HepG2 (cell line): ENCODE results near the gene CORO1C. TPM values are rescaled to one million over a fixed set of nuclear protein-coding genes. Genes with fewer than 3 reads are reported as not detected.
A peak's percentile ranks its signal among the peaks of the same experiment; 100 is the strongest.

Source experiments
- ATAC-seq: fragments of 200-7000 bp; cut with Tn5 transposase; 3 replicates; pipeline ENCODE4 v1.9.1; 2020; ENCODE audit warnings: mild to moderate bottlenecking, moderate library complexity
- BruUV-seq: library from RNA; stranded (reverse); fragments of 400-500 nt; replicated peaks from 2 replicates; lab custom pipeline; 2021; lab: Mats Ljungman, UMichigan
- CTCF ChIA-PET: fragments of 300-600 bp; formaldehyde crosslinking; extraction: SDS; loops from one replicate; lab custom pipeline; 2021; ENCODE audit warnings: low total read pairs, inconsistent platforms, low intra/inter-chr PET ratio; lab: Yijun Ruan, JAX
- POLR2A ChIA-PET: fragments of 350-600 bp; sonication (Branson Sonifier 250); formaldehyde crosslinking; loops from one replicate; lab custom pipeline; 2020; ENCODE audit warnings: antibody characterized with exemption, inconsistent platforms; lab: Yijun Ruan, JAX
- DNase-seq: peaks from one replicate; pipeline ENCODE4 v3.0.0-alpha.2; 2015; ENCODE audit warnings: low spot score
- FAIRE-seq: peaks from 3 replicates; lab custom pipeline; 2011; peaks lifted over from hg19 to GRCh38; lab: Jason Lieb, UNC
- H2AFZ ChIP-seq: one replicate; pipeline ENCODE4 v1.6.1; 2011; ENCODE audit warnings: low read length, inconsistent platforms
- H3K27ac ChIP-seq: fragments of 300-600 bp; 3 replicates; pipeline ENCODE4 v1.8.0; 2011; ENCODE audit warnings: mixed run types, mild to moderate bottlenecking, mixed read lengths, low read length, inconsistent platforms; ENCODE audit not compliant: insufficient read depth; ENCODE audit errors: extremely low read length
- H3K27me3 ChIP-seq, 2 experiments: fragments of 200-600 bp in 1 of 2; 2 replicates in 1 of 2; 3 replicates in 1 of 2; pipeline versions ENCODE4 v1.6.0 to v1.8.0; 2011; ENCODE audit warnings: low read length in 2 of 2, mild to moderate bottlenecking in 2 of 2, moderate library complexity in 2 of 2, inconsistent platforms in 1 of 2; ENCODE audit not compliant: insufficient read depth in 2 of 2, control insufficient read depth in 1 of 2
- H3K36me3 ChIP-seq, 2 experiments: fragments of 200-600 bp in 1 of 2; replicated peaks in 1 of 2; 2 replicates in 1 of 2; 3 replicates in 1 of 2; pipeline versions ENCODE4 v1.5.1 to v1.8.0; 2011; ENCODE audit warnings: low read length in 2 of 2, inconsistent platforms in 1 of 2; ENCODE audit not compliant: insufficient read depth in 2 of 2, control insufficient read depth in 1 of 2
- H3K4me1 ChIP-seq: 2 replicates; pipeline ENCODE4 v1.5.1; 2012; ENCODE audit warnings: low read length, inconsistent platforms; ENCODE audit not compliant: insufficient read depth
- H3K4me2 ChIP-seq: 2 replicates; pipeline ENCODE4 v1.6.0; 2011; ENCODE audit warnings: low read depth, low read length, inconsistent platforms
- H3K4me3 ChIP-seq, 3 experiments: fragments of 200-600 bp in 1 of 3; sonication (generic), shearing (Covaris generic) in 1 of 3; replicated peaks in 1 of 3; 2 replicates each; pipeline ENCODE4 v1.5.1; 2011 to 2016; ENCODE audit warnings: low read length in 3 of 3, inconsistent platforms in 2 of 3, low read depth in 2 of 3, mild to moderate bottlenecking in 2 of 3, control low read depth in 1 of 3, mixed read lengths in 1 of 3; ENCODE audit not compliant: insufficient read depth in 1 of 3
- H3K79me2 ChIP-seq: one replicate; pipeline ENCODE4 v1.6.1; 2011; ENCODE audit warnings: low read length, inconsistent platforms; ENCODE audit not compliant: insufficient read depth
- H3K9ac ChIP-seq: 2 replicates; pipeline ENCODE4 v1.6.0; 2011; ENCODE audit warnings: mild to moderate bottlenecking, low read depth, low read length, inconsistent platforms; ENCODE audit not compliant: insufficient read depth
- H3K9me3 ChIP-seq: 2 replicates; pipeline ENCODE4 v1.5.1; 2012; ENCODE audit warnings: mild to moderate bottlenecking, low read length
- H4K20me1 ChIP-seq: 2 replicates; pipeline ENCODE4 v1.6.0; 2011; ENCODE audit warnings: inconsistent platforms, mild to moderate bottlenecking, low read length, moderate library complexity; ENCODE audit not compliant: insufficient read depth
- ATF7 ChIP-seq, 2 experiments: fragments of 450-650 bp in 1 of 2; sonication (generic) in 1 of 2; formaldehyde crosslinking in 1 of 2; IDR thresholded peaks; 2 replicates each; pipeline versions ENCODE4 v1.4.0 to v1.6.1; 2016 to 2020; ENCODE audit warnings: antibody characterized with exemption in 1 of 2, mild to moderate bottlenecking in 1 of 2, missing genetic modification reagents in 1 of 2
- CREB1 ChIP-seq, 2 experiments: fragments of 450-650 bp in 1 of 2; IDR thresholded peaks; 2 replicates each; pipeline ENCODE4 v1.6.1; 2016 to 2017; ENCODE audit warnings: control low read depth in 1 of 2, mild to moderate bottlenecking in 1 of 2, missing compliant biosample characterization in 1 of 2, missing genetic modification characterization in 1 of 2
- KDM3A ChIP-seq: IDR thresholded peaks from 2 replicates; pipeline ENCODE4 v1.6.1; 2018; ENCODE audit warnings: low read depth, missing compliant biosample characterization
- MTERF4 ChIP-seq: sonication (generic); formaldehyde crosslinking; IDR thresholded peaks from 2 replicates; pipeline ENCODE4 v1.8.0; 2023; ENCODE audit warnings: mild to moderate bottlenecking, missing genetic modification reagents
- SRF ChIP-seq: IDR thresholded peaks from 2 replicates; pipeline ENCODE4 v1.6.1; 2011; ENCODE audit warnings: mild to moderate bottlenecking, low read depth, low read length, moderate library complexity
- ZNF7 ChIP-seq: IDR thresholded peaks from 2 replicates; pipeline ENCODE4 v1.6.1; 2016; ENCODE audit warnings: missing biosample characterization, missing genetic modification reagents
- WGBS: methylation state at CpG from one replicate; pipeline ENCODE4 v1.1.6; 2017; ENCODE audit warnings: low lambda C conversion rate; 5-methylcytosine and 5-hydroxymethylcytosine counted together
- in situ Hi-C: cut with HindIII; loops from 2 replicates; pipeline ENCODE4 v1.10.0; 2017; ENCODE audit warnings: low pct_unique_long_range_greater_than_20kb; ENCODE audit not compliant: extremely low pct_ligation_motif_present
- intact Hi-C: fragments of 100-400 bp; cut with micrococcal nuclease; formaldehyde crosslinking; loops from one replicate; pipeline ENCODE4 v1.10.0; 2022; ENCODE audit not compliant: unreplicated experiment
- polyA plus RNA-seq, 8 experiments: library from polyadenylated mRNA; depleted of rRNA in 3 of 8; stranded (reverse) in 7 of 8; unstranded in 1 of 8; fragments of >200 nt; fragmentation: Illumina TruSeq in 4 of 8; extraction: Trizol in 4 of 8; gene quantifications; 2 replicates each; pipeline versions ENCODE4 v1.2.1 to v1.2.3, GENCODE V29; 2011 to 2016; ENCODE audit warnings: low read depth in 4 of 8, missing spikeins in 1 of 8, mixed read lengths in 1 of 8; ENCODE audit not compliant: insufficient read depth in 1 of 8
- total RNA-seq, 5 experiments: library from RNA; depleted of rRNA; stranded (reverse); fragments of >200 nt; fragmentation: Illumina TruSeq; extraction: Trizol; gene quantifications; 2 replicates each; pipeline ENCODE4 v1.2.3, GENCODE V29; 2016; ENCODE audit warnings: low read depth in 1 of 5

Gene CORO1C
- total and polyA plus RNA-seq, 2 of the 13 experiments (the other 11 are each of a cell fraction or from before 2014, with no cell fraction given) = 73.7 to 131 TPM

GRCh38 chr12:108685469-108686260 is 45.7 kb downstream of the CORO1C start:
- DNase-seq (no peak), FAIRE-seq (no peak), ATAC-seq (no peak)
- Histone ChIP-seq H3K36me3 (peaks cover 0 to 6% of the 10 kb centered on the region in 2 experiments; a peak in 2 of 5 replicates), H3K9me3 (no peaks in the 10 kb centered on the region), H3K79me2 (peaks cover 96% of the 10 kb centered on the region), H3K4me3 (no peak overlapping the region), H4K20me1 (no peaks in the 10 kb centered on the region), H3K4me2 (no peak overlapping the region), H2AFZ (no peak overlapping the region), H3K9ac (no peak overlapping the region), H3K4me1 (peaks cover 70% of the 10 kb centered on the region), H3K27me3 (no peaks in the 10 kb centered on the region), H3K27ac (peak overlapping the region; percentile 59)
- CTCF ChIA-PET = no interaction called here
- BruUV-seq = no TSS peak
- TF ChIP-seq CREB1 (IDR thresholded peaks at IDR 0.05) (peak; percentile 40; the same call in 1 of the 2 replicates), CREB1 (CRISPR knock-in tag; IDR thresholded peaks at IDR 0.05) (no peak), SRF (peak; percentile 57), ZNF7 (CRISPR knock-in tag) (no peak), ATF7 (IDR thresholded peaks at IDR 0.05) (0 out of 2 replicates have a peak, but pooled peaks have one; percentile 22), ATF7 (CRISPR knock-in tag; IDR thresholded peaks at IDR 0.05) (no peak), KDM3A (CRISPR knock-in tag) (no peak), MTERF4 (no peak)
- in situ Hi-C loops = no loop called here
- intact Hi-C loops = no loop called here
- WGBS = 98% methylated on average over 4 of the region's 4 CpGs
- POLR2A ChIA-PET = interaction anchor here (1.0 to 1.3 kb wide), 2 partner anchors 18 to 45 kb away, joined by 3 to 4 read pairs; no protein-coding TSS in a partner anchor
